Hematopoietic multipotent progenitor cell (in vitro differentiated cells): Measurements from ENCODE around the gene CCL2. TPM values are rescaled to one million over a fixed set of nuclear protein-coding genes. Genes with fewer than 3 reads are reported as not detected.

Source experiments
- DNase-seq, 3 donors: peaks; one replicate each; pipeline ENCODE4 v3.0.0-alpha.2; 2011 to 2015; ENCODE audit warnings: low read depth in 2 of 3, low spot score in 2 of 3
- total RNA-seq: library from RNA; depleted of rRNA; stranded (reverse); fragments of >200 nt; gene quantifications from one replicate; pipeline ENCODE4 v1.2.3, GENCODE V29; 2012

The CCL2 gene
- total RNA-seq, 1 donor, result under 0.01 TPM

DNA sequence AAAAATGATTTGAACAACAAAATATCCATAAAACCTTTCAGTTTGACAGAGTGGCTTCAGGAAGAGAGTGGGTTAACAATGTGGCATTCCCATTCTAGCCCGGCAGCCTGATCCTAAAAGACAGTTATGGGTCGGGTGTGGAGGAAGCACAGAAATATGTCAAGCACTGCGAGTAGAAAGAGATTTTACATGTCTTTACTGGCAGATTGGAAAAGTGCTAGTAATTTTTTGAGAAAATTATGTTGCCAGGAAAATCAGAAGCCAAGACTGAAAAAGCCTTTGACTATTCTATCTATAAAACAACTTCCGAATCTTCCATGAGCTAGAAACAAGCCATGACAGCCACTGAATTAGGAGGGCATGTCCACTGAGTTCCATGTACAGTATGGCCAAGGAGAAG, 5.8 kb downstream of the CCL2 start:
- DNase-seq, result no peak

DNA sequence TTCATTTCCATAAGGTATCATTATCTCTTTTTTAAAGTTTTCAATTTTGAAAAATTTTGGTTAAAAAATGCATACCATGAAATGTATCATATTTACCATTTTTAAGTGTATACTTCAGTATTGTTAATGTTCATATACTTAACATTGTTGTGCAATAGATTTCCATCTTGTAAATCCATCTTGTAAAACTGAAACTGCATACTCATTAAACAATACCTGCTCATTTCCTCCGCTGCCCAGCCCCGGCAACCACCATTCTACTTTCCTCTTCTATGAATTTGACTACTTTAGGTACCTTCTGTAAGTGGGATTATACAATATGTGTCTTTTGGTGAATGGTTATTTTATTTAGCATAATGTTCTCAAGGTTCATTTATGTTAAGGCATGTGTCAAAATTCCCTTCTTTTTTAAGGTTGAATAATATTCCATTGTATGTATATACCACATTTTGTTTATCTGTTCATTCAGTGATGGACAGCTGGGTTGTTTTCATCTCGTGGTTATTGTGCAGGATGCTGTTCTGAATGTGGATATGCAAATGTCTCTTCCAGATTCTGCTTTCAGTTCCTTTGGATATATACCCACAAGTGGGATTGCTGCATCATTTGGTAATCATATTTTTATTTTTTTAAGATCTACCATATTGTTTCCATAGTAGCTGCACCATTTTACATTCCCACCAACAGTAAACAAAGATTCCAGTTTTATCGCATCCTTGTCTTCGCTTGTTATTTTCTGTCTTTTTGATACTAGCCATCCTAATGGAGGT, 6.7 kb downstream of the CCL2 start:
- DNase-seq, result no peak

DNA sequence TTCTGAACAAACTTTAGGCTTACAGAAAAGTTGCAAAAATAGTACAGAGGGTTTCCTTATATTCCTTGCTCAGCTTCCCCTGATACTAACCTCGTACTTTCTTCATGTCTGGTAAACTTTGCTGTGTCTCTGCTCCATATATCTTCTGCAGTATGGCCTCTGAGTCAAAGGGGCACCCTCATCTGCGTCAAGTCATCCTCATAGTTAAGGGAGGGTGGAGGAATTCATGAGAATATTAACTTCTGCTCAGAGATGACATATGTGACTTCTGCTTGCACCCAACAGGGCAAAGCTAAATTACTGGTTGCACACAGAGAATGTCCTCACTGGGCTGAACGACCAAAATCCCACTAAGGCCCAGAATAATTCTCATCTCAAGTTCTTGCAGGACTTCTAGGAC, 10.6 kb downstream of the CCL2 start:
- DNase-seq, result no peak

DNA sequence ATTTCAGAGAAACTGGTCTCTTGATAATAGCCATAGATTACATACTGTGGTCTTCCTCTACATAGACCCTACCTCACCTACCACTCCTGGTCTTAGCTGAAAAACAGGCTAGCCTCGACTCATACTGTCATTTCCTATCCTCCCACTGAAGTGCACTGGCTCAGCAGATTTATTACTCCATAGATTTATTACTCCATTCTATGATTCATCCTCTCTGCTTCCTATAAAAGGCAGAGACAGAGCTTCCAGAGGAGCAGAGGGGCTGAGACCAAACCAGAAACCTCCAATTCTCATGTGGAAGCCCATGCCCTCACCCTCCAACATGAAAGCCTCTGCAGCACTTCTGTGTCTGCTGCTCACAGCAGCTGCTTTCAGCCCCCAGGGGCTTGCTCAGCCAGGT, 14.9 kb downstream of the CCL2 start, which contains the start of gene CCL7:
CCL7 (plus strand) TSS at position 253 of the 400 bp plus-strand sequence; CDS start at position 323, 70 bp downstream.
- no peak for DNase-seq

DNA sequence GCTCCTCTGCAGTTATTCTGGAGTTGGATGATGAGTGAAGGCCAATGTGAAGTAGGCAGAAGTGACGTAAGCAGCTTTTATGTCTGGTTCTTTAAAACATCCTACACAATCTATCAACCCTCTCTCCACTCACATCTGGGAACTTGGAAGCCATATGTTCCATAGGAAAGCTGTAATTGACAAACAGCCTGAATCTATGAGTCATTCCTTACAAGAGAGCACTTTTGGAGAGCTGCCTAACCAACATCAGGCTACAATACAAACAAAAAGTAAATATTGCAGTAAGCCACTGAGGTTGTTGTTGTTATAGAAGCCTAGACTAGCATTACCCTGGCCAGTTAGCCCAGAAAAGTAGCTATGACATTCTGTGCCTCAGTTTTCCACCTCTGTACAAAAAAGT, 20.8 kb downstream of the CCL2 start:
- DNase-seq, result no peak

DNA sequence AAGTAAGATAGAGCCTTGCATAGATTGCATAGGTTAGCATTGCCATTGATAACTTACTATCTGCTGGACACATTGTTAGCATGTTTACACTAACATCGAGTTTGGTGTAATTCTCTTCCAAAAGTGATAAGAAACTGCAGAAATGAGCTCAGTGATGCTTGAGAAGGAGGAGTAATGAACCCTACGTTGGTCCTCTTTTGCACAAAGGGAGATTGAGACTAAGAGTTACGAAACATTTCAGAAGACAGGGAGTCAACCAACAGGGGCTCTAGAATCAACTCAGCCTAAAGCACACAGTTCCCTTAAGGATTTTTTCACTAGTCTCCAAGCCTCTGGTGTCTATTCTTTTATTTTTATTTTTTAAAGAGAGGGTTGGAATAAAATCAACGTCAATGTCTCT, 21.7 kb downstream of the CCL2 start:
- no peak for DNase-seq

DNA sequence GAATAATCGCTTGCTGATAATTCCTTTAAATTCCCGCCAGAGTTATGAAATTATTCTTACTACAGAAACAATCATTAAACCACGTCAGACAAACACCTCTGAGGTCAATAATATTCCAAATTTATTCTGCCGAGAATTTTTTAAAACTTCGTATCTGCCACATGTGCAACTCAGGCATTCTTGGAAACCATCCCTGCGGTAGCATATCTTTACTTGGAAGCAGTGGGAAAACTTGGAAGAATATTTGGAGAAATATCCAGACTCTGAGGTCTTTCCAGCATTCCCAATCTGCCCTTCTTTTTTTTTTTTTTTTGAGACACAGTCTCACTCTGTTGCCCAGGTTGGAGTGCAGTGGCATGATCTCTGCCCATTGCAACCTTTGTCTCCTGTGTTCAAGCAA, 28.5 kb downstream of the CCL2 start:
- DNase-seq, result no peak

DNA sequence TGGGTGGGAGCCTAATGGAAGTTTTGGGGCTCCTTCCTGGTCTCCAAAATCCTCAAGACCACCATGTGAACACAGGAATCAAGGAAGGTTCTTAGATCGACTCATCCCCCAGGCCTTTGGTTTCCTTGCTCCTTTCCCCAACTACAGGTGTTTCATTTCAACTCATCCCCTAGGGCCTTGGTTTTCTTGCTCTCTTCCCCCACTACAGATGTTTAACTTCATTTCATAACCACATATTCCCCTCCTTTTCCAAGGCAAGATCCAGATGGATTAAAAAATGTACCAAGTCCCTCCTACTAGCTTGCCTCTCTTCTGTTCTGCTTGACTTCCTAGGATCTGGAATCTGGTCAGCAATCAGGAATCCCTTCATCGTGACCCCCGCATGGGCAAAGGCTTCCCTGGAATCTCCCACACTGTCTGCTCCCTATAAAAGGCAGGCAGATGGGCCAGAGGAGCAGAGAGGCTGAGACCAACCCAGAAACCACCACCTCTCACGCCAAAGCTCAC, 30.3 kb downstream of the CCL2 start, which contains the start of gene CCL11:
CCL11 (plus strand) TSS at position 457 of the 507 bp plus-strand sequence. CDS start 67 bp downstream, outside the sequence.
- no peak for DNase-seq

DNA sequence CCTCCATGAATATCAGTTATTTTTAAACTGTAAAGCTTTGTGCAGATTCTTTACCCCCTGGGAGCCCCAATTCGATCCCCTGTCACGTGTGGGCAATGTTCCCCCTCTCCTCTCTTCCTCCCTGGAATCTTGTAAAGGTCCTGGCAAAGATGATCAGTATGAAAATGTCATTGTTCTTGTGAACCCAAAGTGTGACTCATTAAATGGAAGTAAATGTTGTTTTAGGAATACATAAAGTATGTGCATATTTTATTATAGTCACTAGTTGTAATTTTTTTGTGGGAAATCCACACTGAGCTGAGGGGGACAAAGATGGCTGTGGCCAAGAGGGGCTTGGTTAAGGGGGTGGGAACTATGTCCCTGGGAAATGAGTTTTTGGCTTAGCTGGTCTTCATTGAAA, 32.8 kb downstream of the CCL2 start:
- no peak for DNase-seq

DNA sequence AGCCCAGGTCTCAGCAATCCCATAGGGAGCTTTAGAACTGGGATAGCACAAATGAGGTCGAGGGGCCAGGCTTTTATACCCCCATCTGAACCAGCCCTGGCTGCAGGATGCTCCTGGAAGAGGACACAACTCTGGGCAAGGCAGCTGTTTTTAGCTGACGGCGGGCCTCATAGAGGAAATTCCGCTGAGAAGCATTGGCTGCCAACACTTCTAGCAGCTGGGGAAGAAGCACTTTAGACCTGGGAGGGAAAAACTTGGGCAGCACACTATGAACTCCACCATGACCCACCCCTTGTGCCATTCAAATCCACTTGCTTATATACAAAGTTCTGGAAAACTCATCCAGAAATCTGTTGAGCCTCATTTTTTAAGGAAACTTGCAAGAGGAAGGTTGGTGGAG, 35.5 kb downstream of the CCL2 start:
- no peak for DNase-seq

DNA sequence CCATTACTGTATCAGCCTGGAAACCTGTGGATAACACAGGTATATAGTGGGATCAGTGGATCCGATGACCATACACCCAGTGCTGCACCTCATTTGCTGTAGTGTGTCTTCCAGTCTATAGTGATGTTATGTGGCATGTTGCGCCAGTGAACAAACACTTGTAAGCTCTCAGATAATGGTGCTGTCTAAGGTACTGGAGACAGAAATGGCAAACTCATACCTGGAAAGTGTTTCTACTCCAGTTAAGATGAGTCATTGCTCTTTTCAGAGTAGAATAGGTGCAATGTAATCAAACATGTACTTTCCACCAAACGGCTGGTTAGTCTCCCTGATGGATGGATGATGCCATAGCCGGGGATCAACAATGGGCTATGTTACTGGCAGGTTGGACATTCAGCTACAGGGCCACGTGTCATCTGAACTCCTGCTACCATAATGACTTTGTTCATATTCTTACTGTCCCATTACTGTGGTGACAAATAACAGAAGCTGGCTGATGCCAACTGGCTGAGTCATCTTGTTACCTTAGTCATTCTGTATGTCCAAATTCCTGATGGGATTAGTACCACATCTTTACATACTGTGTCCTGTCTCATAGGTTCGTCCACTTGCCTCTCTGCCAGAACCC, 36.8 kb downstream of the CCL2 start:
- no peak for DNase-seq

DNA sequence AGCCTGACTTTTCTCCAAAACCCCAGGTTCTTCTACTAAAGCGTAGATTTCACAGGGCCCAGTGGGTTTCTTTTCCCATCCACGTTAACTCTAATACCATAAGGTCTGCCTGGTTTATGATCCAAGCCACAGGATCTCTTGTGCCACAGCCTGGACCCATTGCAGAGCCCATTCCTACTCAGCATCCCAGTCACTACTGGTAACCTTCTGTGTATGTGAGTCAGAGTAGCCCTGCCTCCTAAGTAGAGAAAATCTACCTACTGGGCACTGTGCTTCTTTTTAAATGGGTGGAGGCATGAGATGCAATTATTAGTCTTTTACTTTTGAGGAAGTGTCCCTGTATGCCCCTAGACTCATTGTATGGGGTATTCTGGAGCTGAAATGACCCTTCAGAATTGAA, 43.9 kb downstream of the CCL2 start:
- no peak for DNase-seq

DNA sequence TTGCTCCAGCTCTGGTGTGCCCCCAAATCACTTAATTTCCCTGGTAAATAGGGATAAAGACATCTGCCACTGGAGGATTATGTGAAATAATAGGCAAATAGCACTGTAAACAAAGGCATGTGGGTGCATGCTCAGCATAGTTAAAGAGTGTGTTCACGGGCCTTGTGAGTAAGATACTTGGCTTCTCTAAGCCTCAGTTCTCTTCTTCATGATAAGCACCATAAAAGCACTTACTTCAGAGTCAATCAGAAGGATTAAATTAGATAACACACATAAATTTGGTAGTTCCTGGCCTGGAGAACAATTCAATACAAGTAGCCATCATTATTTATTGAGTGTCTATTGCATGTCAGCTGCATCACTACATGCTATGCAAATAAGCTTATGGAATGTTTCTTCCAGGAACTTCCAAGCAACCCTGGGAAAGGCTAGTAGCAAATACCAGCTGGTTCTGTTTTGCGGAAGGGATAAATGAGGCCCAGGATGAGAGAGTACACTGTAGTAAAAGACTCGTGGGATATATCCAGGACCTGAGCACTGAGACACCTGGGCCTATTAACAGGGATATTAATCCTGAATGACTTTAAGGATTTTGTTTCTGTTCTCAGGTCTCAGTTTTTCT, 45.0 kb downstream of the CCL2 start:
- DNase-seq, result no peak

DNA sequence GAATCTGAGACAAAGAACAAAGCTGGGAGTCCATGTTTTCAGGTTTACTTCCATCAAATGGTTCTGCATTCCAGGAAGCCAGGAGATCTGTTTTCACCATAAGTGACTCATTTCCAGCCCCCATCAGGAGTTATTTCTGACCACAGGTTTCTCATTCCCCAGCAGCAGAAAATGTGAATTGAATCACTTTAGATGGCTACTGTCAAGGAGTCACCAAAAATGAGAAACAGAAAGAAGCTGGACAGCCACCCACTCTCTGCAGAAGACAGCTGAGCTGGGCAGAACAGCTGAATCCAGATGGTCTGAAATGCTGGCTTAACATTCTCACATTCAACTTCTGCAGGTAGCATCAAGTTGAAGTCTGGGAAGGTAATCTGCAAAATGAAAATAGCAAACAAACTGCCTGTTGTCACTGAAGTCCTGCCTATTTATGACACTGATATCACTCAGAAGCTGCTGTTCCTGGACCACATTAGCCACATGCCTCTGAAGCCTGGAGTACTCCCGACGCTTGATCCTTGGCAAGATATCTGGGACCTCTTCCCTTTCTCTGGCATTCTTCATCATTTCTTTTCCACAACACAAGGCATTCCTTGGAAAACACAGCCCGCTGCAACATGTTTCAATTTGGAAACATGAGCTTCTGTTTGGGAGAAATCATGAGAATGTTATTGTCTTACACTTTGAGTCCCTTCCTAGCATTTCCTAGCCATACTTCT, 45.7 kb downstream of the CCL2 start:
- DNase-seq, result no peak

DNA sequence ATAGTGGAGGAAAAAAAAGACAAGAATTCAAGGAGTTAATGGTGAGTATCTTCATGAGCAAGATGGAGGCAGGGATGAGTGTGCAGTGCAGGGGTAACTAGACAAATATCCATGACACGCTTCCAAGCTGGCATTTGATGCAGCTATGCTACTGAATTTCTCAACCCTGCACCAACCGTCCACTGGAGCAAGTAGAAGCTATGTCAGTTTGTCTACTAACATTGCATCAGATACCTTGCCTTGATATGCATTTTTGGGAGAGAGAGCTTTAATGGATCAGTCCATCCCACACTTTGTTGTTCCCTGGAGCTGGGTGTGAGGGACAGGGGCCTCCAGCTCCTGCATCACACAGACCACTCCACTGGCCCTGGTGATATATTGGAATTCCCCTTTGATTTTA, 46.9 kb downstream of the CCL2 start:
- DNase-seq, result no peak

DNA sequence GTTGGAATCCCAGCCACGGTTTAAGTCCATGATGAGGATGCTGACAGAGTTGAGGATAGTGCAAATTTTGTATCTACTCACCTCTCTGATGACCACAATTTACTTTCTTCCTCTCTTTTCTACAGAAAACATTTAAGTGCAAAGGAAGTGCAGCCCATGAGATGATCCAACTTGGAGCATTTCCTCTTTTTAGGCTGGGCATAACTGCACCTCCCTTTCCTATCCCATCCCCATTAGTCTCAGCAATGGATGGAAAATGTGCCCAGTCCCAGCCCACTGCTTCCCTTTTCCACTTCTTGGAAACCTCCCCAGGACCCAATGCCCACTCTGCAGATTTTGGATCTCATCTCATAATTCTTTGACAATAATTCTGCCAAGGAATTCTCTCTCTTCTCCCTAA, 47.6 kb downstream of the CCL2 start:
- DNase-seq, result no peak

DNA sequence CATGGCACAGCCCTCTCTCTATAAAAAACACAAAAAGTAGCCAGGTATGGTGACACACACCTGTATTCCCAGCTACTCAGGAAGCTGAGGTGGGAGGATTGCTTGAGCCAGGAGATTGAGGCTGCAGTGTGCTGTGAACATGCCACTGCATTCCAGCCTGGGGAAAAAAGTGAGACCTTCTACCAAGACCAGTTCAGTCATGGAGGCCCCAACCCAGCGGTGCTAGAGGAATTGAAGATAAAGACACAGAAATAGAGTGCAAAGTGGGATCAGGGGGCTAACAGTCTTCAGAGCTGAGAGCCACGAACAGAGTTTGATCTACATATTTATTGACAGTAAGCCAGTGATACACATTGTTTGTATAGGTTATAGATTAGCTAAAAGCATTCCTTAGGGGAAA, 48.5 kb downstream of the CCL2 start:
- DNase-seq, result no peak

DNA sequence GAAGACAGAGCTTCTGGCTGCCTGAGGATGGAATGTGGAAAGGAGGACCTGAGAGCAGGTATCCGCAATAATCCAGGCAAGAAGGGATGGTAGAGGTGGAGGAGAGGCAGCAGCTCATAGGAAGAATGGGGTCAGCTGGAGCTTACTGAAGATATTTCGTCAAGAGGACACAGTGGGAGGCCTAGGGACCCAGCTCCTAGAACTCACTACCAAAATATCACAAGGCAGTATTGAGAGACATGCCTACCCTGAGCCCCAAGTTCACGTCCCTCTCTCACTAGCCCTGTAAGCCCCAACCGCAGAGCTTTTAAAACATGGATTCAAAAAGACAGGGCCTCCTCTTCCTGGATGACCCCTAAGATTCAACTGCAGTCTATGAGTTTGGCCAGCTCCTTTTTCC, 50.0 kb downstream of the CCL2 start:
- DNase-seq, result no peak

DNA sequence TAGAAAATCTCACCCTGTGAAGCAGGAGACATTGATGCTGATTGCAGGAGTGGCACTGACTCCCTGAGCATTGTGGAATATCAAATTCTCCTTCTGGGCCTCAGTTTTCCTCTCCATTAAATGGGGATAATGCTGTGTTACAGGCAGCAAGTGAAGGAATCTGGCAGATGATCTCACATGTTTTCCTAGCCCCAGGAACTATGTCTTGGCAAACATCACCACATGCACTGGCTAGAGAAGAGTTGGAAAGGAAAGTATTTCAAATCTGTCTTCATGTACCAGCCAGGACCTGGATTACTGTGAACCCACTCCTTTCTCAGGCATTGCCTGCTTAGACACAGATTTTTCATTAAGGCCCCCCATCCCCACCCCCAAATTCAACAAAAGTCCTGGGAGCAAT, 50.5 kb downstream of the CCL2 start:
- no peak for DNase-seq

DNA sequence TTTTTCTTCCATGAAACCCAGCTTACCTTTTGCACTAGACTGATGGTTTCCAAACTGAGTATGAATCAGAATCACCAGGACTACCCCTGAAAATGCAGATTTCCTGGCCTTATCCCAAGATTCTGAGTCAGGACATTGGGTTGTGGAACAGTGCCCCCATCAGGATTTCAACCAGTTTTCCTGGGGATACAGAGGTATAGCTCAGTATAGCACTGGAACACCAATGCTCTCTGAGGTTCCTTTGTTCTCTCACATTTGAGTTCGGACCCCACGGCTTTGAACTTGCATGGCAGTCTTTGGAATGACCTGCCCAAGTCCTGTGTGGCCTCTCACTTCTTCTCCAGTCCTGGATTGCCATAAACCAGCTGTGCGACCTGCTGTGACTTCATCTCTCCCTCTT, 51.4 kb downstream of the CCL2 start:
- no peak for DNase-seq
